GDM1 (cell line): ENCODE data around the gene POLE.

Experiments
- DNase-seq: peaks from one replicate; lab custom pipeline; 2025; lab: John Stamatoyannopoulos, UW

POLE gene

DNA sequence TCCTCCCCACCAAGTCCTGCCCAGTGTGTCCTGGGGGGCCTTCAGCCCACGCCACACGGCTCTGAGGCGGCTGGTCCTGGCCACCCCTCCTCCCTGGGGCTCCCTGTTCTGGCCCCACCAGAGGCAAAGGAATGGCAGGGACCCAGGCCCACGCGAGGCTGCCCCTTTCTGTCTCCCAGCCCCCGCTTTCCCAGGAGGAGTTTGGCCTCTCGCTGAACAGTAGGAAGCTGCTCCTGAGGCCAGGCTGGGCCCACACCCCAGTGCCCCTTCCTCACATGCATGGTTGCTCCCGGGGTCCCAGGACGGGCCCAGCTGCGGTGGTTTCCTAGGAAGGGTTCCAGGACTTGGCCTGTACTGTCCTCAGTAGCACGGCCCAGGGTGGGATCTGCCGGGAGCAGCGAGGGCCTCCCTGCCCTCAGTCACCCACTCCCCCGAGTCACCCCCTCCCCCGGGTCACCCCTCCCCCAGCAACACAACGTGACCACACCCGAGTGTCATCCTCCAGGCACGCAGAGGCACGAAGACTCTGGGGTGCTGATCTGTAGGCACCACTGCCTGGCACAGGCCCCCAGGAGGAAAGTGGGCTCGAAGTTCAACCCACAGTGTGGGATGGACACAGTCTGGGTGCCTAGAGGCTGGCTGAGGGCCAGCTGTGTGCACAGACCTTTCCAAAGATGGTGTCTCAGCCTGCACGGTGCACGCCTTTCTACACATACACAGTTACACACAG lies 109.8 kb downstream of the POLE start:
- DNase-seq, result no peak

DNA sequence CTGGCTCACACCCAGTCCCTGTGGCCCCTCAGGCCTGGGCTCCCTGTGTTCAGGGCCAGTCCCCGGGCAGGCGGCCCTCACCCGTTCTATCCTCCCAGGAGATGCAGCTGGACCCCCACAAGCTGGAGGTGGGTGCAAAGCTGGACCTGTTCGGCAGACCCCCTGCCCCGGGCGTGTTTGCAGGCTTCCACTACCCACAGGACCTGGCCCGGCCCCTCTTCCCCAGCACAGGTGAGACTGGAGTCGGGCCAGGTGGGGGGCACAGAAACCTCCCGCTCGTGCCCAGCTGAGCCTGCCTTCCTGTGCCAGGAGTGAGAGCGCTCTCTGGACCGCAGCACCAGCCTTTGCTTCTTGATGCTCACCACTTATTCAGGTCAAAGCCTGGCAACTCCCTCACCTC lies 110.4 kb downstream of the POLE start:
- no peak for DNase-seq

DNA sequence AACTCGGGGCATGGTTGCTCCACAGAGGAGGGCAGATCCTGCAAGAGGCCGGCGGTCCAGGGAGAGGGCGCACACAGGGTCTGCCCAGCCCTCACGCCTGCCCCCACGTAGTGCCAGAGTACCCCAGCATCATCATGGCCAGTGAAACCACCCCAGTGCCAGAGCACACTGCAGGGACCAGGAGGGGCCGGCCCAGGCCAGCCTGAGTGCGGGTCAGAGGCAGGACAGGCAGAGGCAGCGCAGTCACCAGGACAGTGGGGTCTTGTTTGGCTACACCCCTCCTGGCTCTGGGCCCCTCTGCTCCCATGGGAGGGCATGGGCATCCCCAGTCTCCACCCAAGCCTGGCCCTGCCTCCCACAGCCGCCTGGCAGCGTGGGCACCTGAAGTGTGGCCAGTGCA lies 111.5 kb downstream of the POLE start:
- DNase-seq, result no peak

DNA sequence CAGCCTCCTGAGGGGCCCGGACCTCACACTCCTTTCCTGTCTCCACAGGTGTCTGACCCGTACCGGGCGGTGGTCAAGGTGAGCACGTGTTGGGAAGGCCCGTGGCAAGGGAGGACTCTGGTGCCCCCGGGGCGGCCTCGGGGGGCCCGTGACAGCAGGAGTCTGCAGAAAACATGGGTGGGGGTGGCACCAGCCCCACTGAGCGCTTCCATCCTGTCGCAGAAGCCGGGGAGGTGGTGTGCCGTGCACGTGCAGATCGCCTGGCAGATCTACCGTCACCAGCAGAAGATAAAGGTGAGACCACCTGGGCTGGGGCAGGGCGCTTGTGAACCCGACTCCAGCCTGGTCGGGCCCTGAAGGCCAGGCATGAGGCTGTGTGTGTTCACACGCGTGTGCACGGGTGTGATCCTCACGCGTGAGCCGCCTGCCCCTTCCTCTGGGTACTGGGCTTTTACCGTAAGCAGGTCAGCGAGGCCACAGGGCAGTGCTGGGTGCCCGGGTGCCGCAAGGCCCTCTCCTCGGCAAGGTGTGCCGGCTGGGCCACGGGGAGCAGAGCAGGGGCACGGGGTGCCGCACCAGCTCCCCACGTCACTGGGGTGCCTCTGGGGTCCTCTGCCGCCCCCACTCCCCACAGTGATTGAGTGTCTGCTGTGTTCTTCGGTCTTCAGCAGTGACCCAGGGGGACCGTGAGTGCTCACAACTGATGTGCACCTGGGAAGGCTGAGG lies 112.7 kb downstream of the POLE start:
- no peak for DNase-seq
